Stimulated activated CD8-positive, alpha-beta memory T cell treated with anti-CD3 and anti-CD28 coated beads, Interleukin-4, amount 100 ng/mL, for 48 hours (primary cell): ENCODE measurements around the gene SRRM4.

ENCODE experiments used
- DNase-seq: peaks from one replicate; pipeline ENCODE4 v3.0.0-alpha.2; 2020

Gene SRRM4

DNA sequence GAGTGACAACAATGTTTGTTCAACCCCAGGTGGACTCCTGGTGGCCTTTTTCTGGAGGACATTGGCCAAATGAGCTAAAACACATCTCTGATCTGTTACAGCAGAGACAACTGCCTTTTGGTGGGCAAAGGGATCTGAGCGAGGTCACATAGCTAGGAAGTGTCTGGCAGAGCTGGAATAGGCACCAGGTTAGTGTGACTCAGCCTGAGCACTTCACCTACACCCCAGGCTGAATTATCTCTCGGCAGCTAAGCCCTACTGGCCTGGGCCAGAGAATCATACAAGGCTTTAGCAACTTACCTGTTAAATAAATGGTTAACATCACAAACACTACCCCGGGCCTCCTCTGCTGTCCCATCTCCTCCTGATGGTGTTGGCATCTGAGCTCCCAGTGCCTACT is 147.2 kb downstream of the SRRM4 start:
- DNase-seq: no peak

DNA sequence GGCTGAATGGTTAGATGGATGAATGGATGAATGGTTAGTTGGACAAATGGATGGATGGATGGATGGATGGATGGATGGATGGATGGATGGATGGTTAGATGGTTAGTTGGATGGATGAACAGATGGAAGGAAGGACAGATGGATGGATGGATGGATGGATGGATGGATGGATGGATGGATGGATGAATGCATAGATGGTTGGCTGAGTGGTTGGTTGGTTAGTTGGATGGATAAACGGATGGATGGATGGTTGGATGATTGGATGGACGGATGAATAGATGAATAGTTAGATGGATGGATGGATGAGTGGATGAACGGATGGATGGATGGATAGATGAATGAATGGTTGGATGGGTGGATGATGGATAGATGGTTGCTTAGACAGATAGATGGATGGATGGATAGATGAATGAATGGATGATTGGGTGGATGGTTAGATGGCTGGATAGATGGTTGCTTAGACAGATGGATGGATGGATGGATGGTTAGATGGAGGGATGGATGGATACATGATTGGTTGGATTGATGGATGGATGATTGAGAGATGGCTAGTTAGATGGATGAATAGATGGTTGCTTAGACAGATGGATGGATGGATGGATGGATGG is 148.6 kb downstream of the SRRM4 start:
- no peak for DNase-seq

DNA sequence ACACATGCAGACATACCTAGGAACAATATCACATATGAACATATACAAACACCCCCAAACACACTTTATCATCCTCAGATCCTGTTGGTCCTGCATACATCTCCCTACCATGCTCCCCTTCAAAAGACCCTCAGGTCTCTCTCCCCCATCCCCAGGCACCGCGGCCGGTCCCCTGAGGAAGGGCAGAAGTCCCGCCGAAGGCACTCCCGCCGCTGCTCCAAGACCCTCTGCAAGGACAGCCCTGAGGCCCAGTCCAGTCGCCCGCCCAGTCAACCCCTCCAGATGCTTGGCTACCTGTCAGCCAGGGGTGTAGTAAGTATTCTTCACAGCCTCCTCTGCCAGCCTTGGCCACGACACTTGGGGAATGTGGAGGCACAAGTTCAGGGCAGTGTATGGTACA is 149.2 kb downstream of the SRRM4 start:
- no peak for DNase-seq

DNA sequence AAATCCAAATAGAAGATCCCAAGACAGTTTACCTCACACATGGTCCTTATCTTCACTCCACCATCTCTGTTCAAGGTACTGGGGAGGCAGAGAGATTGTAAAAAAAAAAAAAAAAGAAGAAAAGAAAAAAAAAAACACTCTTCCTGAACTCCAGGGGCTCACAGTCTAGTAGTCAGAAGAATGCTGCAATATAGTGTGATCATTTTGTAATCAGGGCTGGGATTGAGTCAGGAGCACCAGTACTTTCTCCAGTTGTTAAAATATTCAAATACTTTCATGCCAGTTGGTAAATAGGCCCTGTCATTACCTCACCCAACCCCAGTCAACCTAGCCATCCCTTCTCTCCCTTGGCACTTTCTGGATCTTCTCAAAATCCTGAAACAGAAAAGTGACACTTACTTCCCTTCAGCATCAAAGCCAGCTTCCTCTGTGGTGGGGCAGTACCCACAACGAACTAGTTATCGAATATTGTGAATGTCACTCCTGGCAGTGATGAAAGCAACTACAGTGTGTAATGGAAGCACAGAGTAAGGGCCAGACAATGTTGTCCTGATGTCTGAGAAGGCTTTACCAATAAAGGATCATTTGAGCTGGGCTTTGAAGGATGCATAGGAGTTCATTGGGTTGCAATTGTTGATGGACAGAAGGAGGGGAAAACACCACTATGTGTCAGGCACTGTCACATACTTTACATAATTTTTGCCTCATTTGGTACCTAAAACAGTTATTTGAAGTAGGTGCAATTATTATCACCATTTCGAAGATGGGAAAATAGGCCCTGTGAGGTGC is 153.1 kb downstream of the SRRM4 start:
- DNase-seq: no peak

DNA sequence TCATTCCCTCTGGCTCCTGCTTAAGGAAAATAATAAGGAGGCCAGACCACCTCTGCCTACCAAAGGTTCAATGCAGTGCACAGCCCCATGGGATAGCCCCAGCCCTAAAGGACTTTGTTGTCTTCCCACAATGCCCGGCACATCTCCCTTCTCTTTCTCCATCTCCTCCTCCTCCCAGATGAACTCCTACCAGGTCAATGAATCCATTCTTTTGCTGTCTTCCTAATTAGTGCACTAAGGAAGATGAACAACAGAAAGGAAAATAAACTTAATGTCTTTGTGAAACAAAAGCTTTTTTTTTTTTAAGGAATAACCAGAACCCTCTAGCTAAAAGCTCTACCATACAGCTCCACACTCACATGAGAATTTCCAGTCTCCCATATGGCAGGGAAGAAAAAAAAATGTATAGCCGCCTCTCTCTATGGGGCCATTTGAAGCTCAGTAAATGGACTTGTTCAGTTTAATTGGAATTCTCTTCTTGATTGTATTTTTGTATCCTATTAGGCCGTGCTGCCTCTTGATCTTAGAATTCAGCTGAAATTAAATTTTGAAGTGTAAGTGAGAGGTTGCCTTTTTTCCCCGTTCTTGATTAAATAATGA is 155.6 kb downstream of the SRRM4 start:
- DNase-seq: no peak

DNA sequence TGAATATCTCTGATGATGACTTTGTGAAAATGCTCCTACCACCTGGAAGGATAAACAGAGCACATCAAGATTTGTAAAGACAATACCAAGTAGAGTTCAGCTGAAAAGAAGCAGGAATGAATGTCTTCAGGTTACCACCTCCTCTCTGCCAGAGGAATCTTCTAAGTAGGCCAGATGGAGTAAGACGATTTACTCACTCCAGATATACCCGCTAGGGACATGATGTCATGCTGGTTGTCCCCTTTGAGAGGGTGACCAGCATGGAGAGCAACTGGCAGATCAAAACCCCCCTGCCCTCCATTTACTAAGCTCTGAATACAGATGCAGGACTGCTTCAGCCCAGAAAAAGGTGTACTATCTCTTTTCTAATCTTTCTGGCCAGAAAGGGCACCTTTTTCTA is 158.1 kb downstream of the SRRM4 start:
- no peak for DNase-seq

DNA sequence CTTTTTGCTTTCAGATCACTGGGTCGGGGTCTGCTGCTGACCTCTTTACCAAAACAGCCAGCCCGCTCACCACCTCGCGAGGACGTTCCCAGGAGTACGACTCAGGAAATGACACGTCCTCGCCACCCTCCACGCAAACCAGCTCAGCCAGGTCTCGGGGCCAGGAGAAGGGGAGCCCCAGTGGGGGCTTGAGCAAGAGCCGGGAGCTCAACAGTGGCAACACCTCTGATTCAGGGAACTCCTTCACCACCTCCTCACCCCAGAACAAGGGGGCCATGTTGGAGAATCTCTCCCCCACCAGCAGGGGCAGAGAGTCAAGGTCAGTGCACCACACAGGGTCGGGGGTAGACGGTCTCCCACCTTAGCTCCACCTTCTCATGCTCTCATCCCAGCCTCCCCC is 164.0 kb downstream of the SRRM4 start:
- DNase-seq: no peak

DNA sequence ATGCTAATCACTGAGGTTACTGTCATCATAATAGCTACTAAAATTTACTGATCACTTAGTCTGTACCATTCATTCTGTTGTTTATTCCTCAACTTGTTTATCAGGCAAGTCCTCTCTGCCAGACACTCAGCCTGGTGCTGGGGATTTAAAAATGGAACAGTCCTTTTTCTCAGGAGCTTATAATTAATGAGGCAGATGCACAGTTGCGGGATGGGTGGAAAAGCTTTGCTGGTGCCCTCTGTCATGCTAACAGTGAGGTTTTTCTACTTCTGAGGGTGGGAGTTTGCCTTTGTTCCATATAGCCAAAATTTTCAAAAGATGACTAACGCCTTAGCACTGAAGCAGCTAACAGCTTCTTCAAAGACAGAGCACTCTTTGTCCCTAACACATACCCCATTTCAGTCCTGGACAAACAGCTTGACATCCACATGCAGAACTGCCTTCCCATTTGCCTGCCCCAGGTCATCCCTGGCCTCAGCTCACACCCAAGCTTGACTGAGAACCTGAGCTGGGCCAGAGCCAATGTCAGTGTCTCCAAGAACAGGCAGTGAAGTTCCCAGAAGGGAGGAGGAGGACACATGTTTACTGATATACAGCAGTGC is 166.6 kb downstream of the SRRM4 start:
- no peak for DNase-seq

DNA sequence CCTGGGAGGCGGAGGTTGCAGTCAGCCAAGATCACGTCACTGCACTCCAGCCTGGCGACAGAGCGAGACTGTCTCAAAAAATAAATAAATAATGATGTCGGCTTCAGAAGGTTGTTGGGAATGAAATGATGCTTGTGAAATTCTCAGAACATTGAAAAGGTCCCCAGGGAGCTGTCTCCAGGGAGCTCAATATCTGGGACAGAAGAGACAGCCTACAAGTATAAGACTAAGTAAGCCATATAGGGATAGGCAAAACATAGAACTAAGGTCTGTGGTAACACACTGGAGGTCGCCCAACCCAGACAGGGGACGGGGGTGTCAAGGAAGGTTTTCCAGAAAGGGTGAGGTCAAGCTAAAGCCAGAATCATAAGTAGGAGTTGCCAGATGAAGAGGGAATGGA is 167.9 kb downstream of the SRRM4 start:
- no peak for DNase-seq

DNA sequence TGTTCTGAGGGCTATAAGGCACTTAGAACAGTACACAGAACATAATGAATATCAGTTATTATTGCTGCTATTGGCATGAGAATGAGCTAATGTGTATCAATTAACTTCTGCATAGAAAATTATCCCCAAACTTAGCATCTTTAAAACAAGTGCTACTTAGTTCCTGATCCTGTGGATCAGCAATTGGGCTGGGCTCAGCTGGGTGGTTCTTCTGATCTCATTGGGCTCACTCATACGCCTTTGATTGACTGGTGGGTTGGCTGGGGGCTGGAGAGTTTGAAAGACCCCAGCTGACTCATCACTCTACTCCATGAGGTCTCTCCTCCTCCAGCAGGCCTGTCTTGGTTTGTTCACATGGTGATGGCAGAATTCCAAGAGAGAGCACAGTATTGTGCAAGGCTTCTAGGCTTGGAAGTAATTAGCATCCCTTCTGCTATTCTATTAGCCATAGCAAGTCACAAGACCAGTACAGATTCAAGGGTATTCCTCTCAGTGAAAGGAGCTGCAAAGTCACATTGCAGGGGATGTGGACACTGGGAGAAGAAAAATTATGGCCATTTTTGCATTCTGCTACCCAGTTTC is 170.2 kb downstream of the SRRM4 start:
- DNase-seq: no peak

DNA sequence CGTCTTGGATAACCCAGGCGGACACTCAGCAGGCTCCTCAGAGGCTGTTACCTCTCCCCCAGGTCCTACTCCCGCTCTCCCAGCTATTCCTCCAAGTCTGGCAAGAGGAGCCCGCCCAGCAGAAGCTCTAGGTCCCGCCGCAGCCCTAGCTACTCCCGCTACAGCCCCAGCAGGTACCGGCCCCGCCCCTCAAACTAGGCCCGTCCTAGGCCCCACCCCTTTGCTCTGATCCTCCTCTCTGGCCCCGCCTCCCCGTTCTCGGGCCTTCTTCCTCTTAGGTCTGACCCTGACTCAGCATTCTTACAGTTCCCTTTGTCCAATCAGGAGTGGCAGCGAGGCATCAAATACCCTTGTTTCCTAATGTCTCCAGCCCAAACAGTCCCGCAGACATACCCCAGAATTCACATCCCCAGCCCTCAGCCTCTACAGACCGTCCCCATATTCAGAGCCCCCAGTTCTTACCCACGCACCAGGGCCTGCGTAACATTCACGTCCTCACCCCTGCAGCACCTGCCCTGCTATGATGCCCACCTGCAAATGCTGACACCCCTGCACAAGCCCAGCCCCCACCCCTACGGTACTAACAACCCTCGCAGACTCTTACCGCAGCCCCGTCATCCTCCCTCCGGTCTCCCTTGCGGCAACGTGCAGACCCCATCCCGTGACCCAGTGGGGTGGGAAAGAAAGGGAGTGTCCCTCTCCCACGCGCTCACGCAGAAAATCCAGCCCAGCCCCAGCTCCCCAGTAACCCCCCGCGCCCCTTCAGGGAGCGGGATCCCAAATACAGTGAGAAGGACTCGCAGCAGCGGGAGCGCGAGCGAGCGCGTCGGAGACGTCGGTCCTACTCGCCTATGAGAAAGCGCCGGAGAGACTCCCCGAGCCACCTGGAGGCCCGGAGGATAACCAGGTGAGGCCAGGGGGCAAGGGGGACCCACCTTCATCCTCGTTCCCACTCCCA is 172.4 kb downstream of the SRRM4 start:
- DNase-seq: peak; percentile 30

DNA sequence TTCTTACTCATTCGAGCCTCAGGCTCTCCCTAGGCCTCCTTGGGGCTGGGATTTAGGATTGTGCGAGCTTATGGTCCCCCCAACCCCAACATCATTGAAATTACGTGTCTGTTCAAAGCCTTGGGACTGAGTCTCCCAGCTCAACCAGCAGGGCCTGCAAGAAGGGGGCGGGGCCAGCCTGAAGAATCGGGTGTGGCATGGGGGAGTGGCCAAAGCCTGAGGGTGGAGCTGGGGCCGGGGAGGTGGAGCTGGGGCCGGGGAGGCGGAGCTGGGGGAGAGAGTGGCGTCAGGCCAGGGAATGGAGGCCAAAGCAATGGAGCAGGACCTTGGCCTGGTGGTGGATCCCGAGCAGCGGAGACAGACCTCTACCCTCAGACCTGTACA is 173.1 kb downstream of the SRRM4 start:
- DNase-seq: peak; percentile 29

DNA sequence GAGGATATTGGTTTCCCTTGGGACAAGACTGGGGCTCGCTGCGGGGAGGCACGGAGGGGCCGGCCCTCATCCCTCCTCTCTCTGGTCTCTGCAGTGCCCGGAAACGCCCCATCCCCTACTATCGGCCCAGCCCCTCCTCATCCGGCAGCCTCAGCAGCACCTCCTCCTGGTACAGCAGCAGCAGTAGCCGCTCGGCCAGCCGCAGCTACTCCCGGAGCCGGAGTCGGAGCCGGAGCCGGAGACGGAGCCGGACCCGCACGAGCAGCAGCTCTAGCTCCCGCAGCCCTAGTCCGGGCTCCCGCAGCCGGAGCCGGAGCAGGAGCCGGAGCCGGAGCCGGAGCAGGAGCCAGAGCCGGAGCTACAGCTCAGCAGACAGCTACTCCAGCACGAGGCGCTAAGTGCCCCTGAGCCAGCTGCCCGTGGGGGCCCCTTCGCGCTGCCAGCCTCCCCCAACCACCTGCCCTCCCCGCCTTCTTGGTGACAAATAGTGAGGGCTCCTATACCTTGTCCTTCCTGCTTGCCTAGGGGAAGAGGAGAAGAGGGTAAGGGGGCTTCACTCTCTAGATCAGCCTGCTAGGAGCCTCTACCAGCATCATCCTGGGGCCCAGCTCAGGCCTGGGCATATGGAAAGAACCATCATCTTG is 175.2 kb downstream of the SRRM4 start:
- no peak for DNase-seq

DNA sequence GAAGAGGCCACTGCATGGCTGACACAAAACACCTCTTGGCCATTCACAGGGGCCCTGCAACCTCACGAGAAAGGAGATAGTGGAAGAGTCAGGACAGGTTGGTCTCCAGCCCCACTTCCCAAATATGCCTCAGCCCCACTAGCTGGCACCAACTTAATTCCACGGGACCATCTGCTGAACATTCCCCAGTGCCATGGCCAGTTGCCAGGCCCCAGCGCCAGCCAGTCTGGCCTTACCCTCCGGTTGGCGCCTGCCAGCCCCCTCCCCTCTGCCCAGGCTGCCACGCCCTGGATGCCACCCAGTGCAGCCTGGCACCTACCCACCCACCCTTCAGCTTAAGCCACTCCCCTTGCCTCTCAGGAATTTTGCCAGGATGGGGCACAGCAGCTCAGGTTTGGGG is 176.2 kb downstream of the SRRM4 start:
- DNase-seq: no peak

DNA sequence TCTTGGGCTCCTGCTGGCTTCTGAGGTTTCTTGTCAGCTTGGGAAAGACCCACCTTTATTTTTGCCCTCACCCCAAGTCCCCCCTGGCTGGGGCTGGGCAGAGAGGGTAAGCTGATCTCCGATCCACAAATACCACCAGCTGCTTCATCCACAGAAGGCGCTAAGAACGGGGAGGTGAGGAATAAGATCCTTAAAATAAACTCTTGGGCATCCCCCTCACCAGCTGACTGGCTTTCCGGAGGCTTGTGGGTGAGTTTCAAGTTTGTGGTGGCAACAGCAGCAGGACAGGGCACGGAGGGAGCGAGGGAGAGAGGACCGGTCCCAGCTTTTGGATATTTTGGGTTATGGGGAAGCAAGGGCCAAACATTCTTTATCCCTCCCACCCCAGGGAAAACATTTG is 176.6 kb downstream of the SRRM4 start:
- DNase-seq: no peak

DNA sequence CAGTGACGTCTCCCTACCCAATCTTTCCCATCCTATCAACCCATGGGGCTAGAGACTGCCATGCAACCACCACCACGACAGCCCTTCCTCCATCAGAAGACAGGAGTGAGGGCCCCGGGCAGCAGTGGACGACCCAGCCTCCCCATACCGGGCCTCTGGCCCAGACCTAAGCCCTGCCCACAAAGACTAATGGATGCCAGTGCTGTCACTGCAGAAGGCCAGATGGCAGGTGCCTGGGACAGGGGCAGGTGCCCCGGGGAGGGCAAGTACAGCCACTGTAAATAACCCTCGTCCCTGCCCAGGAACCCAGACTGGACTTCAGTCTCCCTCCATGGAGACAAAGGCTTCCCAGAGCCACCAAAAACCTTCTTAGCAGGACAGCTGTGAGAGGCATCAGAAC is 177.1 kb downstream of the SRRM4 start:
- DNase-seq: no peak

DNA sequence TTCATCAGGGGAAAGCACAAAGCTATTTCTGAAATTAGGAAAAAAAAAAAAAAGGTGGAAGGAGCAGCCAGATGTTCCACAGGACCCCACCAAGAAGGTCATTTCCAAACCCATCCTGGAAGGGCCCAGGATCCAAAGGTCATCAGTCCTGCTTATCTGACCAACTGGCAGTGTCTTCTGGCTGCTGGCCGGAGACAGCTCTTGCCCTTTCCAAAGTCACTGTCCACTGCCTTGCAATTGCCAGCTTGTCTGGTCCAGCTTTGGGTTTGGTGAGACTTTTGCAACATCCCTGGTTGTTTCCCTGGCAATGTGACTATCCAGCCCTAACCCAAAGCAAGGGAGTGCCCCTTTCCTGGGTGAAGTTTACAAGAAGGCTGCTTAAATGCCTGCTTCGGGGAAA is 178.5 kb downstream of the SRRM4 start:
- DNase-seq: no peak

DNA sequence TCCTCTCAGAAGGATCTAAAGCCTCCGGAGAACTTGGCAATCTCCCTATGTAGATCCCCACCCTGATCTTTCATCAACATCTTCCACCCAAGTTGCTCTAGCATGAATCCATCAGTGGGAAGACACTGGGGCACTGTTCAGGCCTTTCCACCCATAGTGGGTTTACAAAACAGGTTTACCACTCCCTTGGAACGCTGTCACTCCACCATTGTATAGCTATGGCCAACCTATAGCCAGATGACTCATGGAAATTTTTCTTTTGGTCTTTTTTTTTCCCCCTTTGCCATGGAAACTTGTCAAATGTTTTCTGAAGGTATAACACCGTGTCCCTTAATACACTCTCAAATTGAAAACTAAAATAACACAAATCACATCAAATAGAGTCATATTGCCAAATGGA is 186.6 kb downstream of the SRRM4 start:
- no peak for DNase-seq

DNA sequence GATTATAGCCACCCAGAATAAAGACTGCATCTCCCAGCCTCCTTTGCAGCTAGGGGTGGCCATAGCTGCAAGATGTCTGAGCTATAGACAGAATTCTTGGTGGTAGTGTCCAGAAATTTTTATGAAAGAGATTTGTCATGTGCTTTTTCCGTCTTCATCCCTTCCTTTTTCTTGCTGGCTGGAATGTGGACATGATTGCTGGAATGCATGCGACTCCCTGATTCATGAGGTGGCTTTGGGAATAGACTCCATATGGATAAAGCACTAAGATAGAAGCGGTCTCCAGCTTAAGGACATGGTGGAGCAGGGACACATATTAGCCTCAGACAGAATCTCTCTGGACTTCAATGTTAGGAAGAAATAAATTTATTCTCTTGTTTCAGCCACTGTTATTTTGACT is 187.4 kb downstream of the SRRM4 start:
- DNase-seq: no peak

DNA sequence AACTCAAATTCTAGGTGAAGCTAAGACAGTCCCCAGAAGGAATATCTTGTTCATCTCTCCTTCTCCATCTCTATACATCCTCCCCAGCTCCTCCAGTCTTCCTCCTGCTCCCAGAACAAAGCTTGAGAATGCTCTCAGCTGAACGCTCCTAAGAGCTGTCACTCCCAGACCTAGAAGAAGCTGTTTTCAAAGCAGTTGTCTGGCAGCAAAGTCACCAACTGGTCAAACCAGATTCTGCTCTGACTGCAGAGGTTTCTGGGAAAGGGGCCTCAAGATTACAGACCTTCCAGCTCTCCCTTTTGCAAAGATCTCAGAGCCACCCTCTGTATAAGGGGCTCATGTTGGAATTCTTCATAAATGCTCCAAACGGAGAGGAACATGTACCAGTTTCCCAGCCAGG is 187.8 kb downstream of the SRRM4 start:
- DNase-seq: no peak

DNA sequence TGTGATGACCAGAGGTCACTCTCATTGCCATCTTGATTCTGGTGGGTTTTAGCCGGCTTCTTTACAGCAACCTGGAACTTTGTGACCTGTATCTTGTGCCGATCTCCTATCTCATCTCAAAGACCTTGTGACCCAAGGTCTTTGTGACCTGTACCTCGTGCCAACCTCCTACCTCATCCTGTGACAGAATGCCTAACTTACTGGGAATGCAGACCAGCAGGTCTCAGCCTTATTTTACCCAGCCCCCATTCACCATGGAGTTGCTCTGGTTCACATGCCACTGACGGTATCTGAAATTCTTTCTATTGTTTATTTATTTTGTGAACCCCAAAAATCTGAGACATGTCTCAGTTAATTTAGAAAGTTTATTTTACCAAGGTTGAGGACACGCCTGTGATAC is 189.9 kb downstream of the SRRM4 start:
- no peak for DNase-seq
